Activated CD8-positive, alpha-beta T cell treated with anti-CD3 and anti-CD28 coated beads, Interleukin-2, amount 10 ng/mL, durations not matched to agents 7 days and 5 days (primary cell): ENCODE measurements around the gene PCDHB12. TPM values are rescaled to one million over a fixed set of nuclear protein-coding genes. Genes with fewer than 3 reads are reported as not detected.
"Not testable (repeated sequence)": the region's sequence is repeated elsewhere in the genome, so short reads cannot be mapped to it uniquely, and the experiment has no call there.

Experiments used
- ATAC-seq: fragments of 150-1000 bp; cut with Tn5 transposase; one replicate; pipeline ENCODE4 v1.10.0; 2021; ENCODE audit warnings: moderate library complexity
- CTCF ChIA-PET: fragments of 350-600 bp; sonication (Branson Sonifier 250); formaldehyde crosslinking; loops from one replicate; lab custom pipeline; 2021; ENCODE audit warnings: antibody characterized with exemption; lab: Charles Lee
- POLR2A ChIA-PET: fragments of 350-600 bp; sonication (Branson Sonifier 250); formaldehyde crosslinking; loops from one replicate; lab custom pipeline; 2021; ENCODE audit warnings: antibody characterized with exemption; lab: Charles Lee
- DNase-seq: peaks from one replicate; pipeline ENCODE4 v3.0.0-alpha.2; 2020
- H3K27ac Mint-ChIP-seq: one replicate; pipeline ENCODE4 v1.8.0; 2021; ENCODE audit warnings: mild to moderate bottlenecking, mixed read lengths
- H3K27me3 Mint-ChIP-seq: one replicate; pipeline ENCODE4 v1.8.0; 2021; ENCODE audit warnings: low read depth, mixed read lengths
- H3K36me3 Mint-ChIP-seq: one replicate; pipeline ENCODE4 v1.8.0; 2021; ENCODE audit warnings: low read depth, mixed read lengths
- H3K4me1 Mint-ChIP-seq: one replicate; pipeline ENCODE4 v1.8.0; 2021; ENCODE audit warnings: low read depth, mixed read lengths
- H3K4me3 Mint-ChIP-seq: one replicate; pipeline ENCODE4 v1.8.0; 2021; ENCODE audit warnings: mild to moderate bottlenecking, mixed read lengths
- H3K9me3 Mint-ChIP-seq: one replicate; pipeline ENCODE4 v1.8.0; 2022; ENCODE audit warnings: mixed read lengths; ENCODE audit not compliant: insufficient read depth
- total RNA-seq, 2 experiments: library from RNA; stranded (reverse); gene quantifications; one replicate each; pipeline ENCODE4 v1.2.3, GENCODE V29; 2021

PCDHB12 gene
- total RNA-seq, 2 experiments from 2014 or later: not detected

DNA sequence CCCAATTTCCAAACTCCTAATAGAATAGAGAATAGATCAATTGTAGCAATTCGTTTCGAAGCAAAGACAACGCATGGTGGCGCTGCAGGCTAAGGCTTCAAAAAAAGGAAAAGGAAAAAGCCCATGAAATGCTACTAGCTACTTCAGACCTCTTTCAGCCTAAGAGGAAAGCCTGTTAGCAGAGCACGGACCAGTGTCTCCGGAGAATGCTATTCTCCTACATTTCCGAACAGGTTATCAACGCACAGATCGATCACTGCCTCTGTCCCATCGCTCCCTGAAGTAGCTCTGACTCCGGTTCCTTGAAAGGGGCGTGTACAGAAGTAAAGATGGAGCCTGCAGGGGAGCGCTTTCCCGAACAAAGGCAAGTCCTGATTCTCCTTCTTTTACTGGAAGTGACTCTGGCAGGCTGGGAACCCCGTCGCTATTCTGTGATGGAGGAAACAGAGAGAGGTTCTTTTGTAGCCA lies 36.8 kb downstream of the PCDHB12 start, which contains the start of gene PCDHB15:
PCDHB15 (plus strand) TSS at position 146 of the 468 bp plus-strand sequence; CDS start at position 330, 184 bp downstream.
- peaks cover 4% of the 10 kb centered on the region for H3K36me3 Mint-ChIP-seq
- DNase-seq (peak; percentile 22), ATAC-seq (no peak)
- CTCF ChIA-PET: interaction anchor here (0.6 to 2.0 kb wide), 3 partner anchors 176 to 322 kb away, joined by 3 to 6 read pairs (median 3); partner anchors contain the start of gene PCDHGA11
- POLR2A ChIA-PET: no interaction called here
- peaks cover 64% of the 10 kb centered on the region for H3K9me3 Mint-ChIP-seq
- peaks cover 7% of the 10 kb centered on the region for H3K27me3 Mint-ChIP-seq
- no peak within 1 kb of the TSS for H3K27ac Mint-ChIP-seq
- no peak within 1 kb of the TSS for H3K4me3 Mint-ChIP-seq
- no peaks in the 10 kb centered on the region for H3K4me1 Mint-ChIP-seq

DNA sequence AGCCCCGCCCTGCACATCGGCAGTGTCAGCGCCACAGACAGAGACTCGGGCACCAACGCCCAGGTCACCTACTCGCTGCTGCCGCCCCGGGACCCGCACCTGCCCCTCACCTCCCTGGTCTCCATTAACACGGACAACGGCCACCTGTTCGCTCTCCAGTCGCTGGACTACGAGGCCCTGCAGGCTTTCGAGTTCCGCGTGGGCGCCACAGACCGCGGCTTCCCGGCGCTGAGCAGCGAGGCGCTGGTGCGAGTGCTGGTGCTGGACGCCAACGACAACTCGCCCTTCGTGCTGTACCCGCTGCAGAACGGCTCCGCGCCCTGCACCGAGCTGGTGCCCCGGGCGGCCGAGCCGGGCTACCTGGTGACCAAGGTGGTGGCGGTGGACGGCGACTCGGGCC lies 38.5 kb downstream of the PCDHB12 start:
- CTCF ChIA-PET, H3K36me3 Mint-ChIP-seq, H3K4me1 Mint-ChIP-seq, H3K4me3 Mint-ChIP-seq, H3K27ac Mint-ChIP-seq, DNase-seq, ATAC-seq, H3K27me3 Mint-ChIP-seq, POLR2A ChIA-PET: not testable (repeated sequence)
- H3K9me3 Mint-ChIP-seq: peaks cover 62% of the 10 kb centered on the region

DNA sequence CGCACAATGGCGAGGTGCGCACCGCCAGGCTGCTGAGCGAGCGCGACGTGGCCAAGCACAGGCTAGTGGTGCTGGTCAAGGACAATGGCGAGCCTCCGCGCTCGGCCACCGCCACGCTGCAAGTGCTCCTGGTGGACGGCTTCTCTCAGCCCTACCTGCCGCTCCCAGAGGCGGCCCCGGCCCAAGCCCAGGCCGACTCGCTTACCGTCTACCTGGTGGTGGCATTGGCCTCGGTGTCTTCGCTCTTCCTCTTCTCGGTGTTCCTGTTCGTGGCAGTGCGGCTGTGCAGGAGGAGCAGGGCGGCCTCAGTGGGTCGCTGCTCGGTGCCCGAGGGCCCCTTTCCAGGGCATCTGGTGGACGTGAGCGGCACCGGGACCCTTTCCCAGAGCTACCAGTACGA lies 38.9 kb downstream of the PCDHB12 start:
- H3K4me3 Mint-ChIP-seq, H3K27ac Mint-ChIP-seq, H3K36me3 Mint-ChIP-seq, H3K27me3 Mint-ChIP-seq, POLR2A ChIA-PET, DNase-seq, H3K4me1 Mint-ChIP-seq, CTCF ChIA-PET, ATAC-seq: not testable (repeated sequence)
- peaks cover 58% of the 10 kb centered on the region for H3K9me3 Mint-ChIP-seq

DNA sequence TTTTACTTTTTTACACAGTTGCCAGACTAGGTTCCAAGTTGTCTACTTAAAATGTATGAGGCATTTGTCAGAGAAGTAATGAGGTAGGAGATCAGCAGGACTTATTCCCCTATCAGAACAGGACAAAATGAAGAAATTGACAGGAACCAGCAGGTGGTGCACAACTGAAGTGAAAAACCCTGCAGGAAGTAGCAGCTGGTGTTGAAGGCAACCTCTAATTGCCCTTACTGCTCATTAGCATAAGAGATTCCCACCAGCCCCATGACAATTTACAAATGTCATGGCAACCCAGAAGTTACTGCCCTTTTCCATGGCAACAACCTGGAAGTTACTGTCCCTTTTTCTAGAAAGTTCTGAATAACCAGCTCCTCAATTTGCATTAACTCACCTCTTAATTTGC lies 42.1 kb downstream of the PCDHB12 start:
- CTCF ChIA-PET: no interaction called here
- Mint-ChIP-seq H3K27me3 (no peaks in the 10 kb centered on the region), H3K4me1 (no peaks in the 10 kb centered on the region), H3K4me3 (no peak overlapping the region), H3K27ac (no peak overlapping the region), H3K36me3 (no peaks in the 10 kb centered on the region), H3K9me3 (peaks cover 65% of the 10 kb centered on the region)
- DNase-seq (no peak), ATAC-seq (no peak)
- POLR2A ChIA-PET: no interaction called here

DNA sequence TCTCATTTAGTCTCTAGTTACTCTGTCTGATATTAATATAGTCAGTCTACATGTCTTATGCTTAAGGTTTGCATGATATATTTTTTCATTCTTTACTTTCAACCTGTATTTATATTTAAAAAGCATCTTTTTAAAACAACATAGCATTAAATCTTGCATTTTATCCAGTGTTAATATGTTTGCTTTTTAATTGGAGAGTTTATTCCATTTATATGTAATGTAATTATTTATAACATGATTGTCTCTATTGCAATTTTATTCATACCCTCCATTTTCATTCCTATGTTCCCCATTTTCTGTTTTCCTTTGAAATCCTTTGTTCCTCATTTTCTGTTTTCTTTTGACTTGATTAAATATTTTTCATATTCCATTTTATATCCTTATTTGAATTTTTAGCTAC lies 49.9 kb downstream of the PCDHB12 start:
- ChIA-PET CTCF (no interaction called here), POLR2A (no interaction called here)
- H3K27me3 Mint-ChIP-seq: no peaks in the 10 kb centered on the region
- no peak for DNase-seq
- H3K36me3 Mint-ChIP-seq: peaks cover 9% of the 10 kb centered on the region
- H3K4me1 Mint-ChIP-seq: no peaks in the 10 kb centered on the region
- H3K9me3 Mint-ChIP-seq: peaks cover 68% of the 10 kb centered on the region
- no peak overlapping the region for H3K4me3 Mint-ChIP-seq
- no peak overlapping the region for H3K27ac Mint-ChIP-seq
- ATAC-seq: no peak

DNA sequence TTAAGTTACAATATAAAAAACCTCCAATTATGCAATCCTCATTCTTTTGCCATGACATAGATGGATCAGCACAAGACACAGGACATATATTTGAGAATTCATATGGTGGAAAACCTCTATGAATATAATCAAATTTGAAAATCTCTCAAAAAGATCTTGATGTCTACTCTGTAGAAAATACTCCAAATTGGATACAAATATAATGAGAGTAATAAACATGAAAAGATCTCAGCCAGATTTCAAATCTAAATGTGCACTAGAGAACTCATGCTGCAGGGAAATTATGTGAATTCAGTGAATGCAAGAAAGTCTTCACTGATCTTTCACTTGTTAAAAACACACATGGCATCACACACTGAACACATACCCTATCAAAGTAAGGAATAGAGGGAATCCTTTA lies 50.4 kb downstream of the PCDHB12 start:
- Mint-ChIP-seq H3K9me3 (peaks cover 65% of the 10 kb centered on the region), H3K4me1 (no peaks in the 10 kb centered on the region), H3K36me3 (peaks cover 9% of the 10 kb centered on the region), H3K4me3 (no peak overlapping the region), H3K27ac (no peak overlapping the region), H3K27me3 (no peaks in the 10 kb centered on the region)
- no peak for ATAC-seq
- CTCF ChIA-PET: no interaction called here
- POLR2A ChIA-PET: no interaction called here
- DNase-seq: no peak

DNA sequence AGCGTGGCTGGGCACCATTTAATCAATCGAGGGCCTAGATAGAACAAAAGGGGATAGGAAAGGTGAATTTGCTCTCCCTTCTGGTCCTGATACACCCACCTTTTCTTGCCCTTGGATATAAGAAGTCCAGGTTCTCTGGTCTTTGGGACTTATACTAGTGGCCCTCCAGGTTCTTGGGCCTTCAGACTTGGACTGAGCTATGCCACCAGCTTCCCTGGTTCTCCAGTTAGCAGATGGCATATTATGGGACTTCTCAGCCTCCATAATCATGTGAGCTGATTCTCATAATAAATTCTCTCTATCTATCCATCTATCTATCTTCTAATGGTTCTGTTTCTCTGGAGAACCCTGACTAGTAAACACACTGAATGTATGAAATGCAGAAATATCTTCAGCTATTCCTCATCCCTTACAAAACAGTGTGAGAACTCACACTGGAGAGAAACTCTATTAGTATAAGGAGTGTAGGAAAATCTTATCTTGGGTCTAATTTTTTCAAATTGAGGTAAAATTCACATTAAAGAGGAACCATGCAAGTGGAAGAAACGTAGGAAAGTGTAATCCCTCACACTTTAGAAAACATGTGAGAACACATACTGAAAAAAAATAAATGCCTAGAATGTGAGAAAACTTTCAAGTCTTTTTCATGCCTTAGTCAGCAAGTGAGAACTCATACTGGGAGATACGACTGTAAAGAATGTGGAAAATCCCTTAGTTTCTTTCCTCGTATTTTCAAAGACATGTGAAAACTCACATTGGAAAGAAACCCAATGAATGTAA lies 52.1 kb downstream of the PCDHB12 start:
- DNase-seq: no peak
- ChIA-PET CTCF (no interaction called here), POLR2A (interaction anchor here (1.3 kb wide), 1 partner anchor 59 kb away, joined by 3 read pairs; no protein-coding TSS in a partner anchor)
- H3K27ac Mint-ChIP-seq: no peak overlapping the region
- peaks cover 55% of the 10 kb centered on the region for H3K9me3 Mint-ChIP-seq
- H3K4me3 Mint-ChIP-seq: no peak overlapping the region
- no peaks in the 10 kb centered on the region for H3K4me1 Mint-ChIP-seq
- no peak for ATAC-seq
- H3K36me3 Mint-ChIP-seq: peaks cover 11% of the 10 kb centered on the region
- no peaks in the 10 kb centered on the region for H3K27me3 Mint-ChIP-seq

DNA sequence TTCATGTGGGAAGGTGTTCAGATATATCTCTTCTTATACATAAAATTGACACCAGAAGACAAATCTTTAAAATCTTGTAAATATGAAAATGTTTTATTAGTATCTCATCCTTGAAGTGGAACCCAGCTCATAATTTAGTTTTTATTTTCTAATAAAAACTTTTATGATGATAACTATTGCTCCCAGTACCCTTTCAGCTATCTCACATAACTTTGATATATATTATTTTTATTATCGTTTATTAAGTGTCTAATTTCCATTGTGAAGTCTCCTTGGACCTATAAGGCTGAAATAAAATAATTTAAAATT lies 52.7 kb downstream of the PCDHB12 start:
- Mint-ChIP-seq H3K27me3 (no peaks in the 10 kb centered on the region), H3K4me1 (no peaks in the 10 kb centered on the region), H3K9me3 (peaks cover 53% of the 10 kb centered on the region), H3K36me3 (peaks cover 11% of the 10 kb centered on the region), H3K27ac (no peak overlapping the region), H3K4me3 (no peak overlapping the region)
- CTCF ChIA-PET: no interaction called here
- ATAC-seq (no peak), DNase-seq (no peak)
- POLR2A ChIA-PET: interaction anchor here (1.3 kb wide), 1 partner anchor 59 kb away, joined by 3 read pairs; no protein-coding TSS in a partner anchor

Other genes with a start within 250 kb of the PCDHB12 start
- gene PCDHAC2, start 242.2 kb upstream of the PCDHB12 start, total RNA-seq: not detected
- not detected for gene PCDHB1, start 157.3 kb upstream of the PCDHB12 start, total RNA-seq
- gene PCDHB2, start 114.1 kb upstream of the PCDHB12 start, total RNA-seq: not detected
- not detected for gene PCDHB3, start 108.2 kb upstream of the PCDHB12 start, total RNA-seq
- not detected for gene PCDHB4, start 86.9 kb upstream of the PCDHB12 start, total RNA-seq
- not detected for gene PCDHB5, start 73.5 kb upstream of the PCDHB12 start, total RNA-seq
- not detected for gene PCDHB6, start 58.7 kb upstream of the PCDHB12 start, total RNA-seq
- not detected for gene PCDHB7, start 36.1 kb upstream of the PCDHB12 start, total RNA-seq
- gene PCDHB8, start 30.9 kb upstream of the PCDHB12 start, total RNA-seq: not detected
- gene PCDHB16, start 26.3 kb upstream of the PCDHB12 start, total RNA-seq: not detected
- gene PCDHB9, start 21.6 kb upstream of the PCDHB12 start, total RNA-seq: not detected
- gene PCDHB10, start 16.4 kb upstream of the PCDHB12 start, total RNA-seq: not detected
- gene PCDHB11, start 9.1 kb upstream of the PCDHB12 start, total RNA-seq: not detected
- not detected for gene PCDHB13, start 5.2 kb downstream of the PCDHB12 start, total RNA-seq
- not detected for gene PCDHB14, start 14.6 kb downstream of the PCDHB12 start, total RNA-seq
- gene PCDHB15, start 36.7 kb downstream of the PCDHB12 start, total RNA-seq: not detected
- under 1 TPM; 0.39 to 0.84 TPM for gene SLC25A2, start 95.3 kb downstream of the PCDHB12 start, total RNA-seq
- 10 to 100 TPM; 65.5 to 67.0 TPM for gene TAF7, start 112.1 kb downstream of the PCDHB12 start, total RNA-seq
- not detected for gene PCDHGA1, start 121.8 kb downstream of the PCDHB12 start, total RNA-seq
- not detected for gene PCDHGA2, start 130.0 kb downstream of the PCDHB12 start, total RNA-seq
- not detected for gene PCDHGA3, start 135.1 kb downstream of the PCDHB12 start, total RNA-seq
- not detected for gene PCDHGB1, start 141.4 kb downstream of the PCDHB12 start, total RNA-seq
- gene PCDHGA4, start 146.3 kb downstream of the PCDHB12 start, total RNA-seq: under 1 TPM in 1 of 2 experiments, not detected in 1; 0.10 TPM
- gene PCDHGB2, start 151.3 kb downstream of the PCDHB12 start, total RNA-seq: under 1 TPM; 0.13 TPM
- gene PCDHGA5, start 155.4 kb downstream of the PCDHB12 start, total RNA-seq: under 1 TPM; 0.05 to 0.11 TPM
- gene PCDHGB3, start 161.5 kb downstream of the PCDHB12 start, total RNA-seq: under 1 TPM; 0.16 to 0.26 TPM
- under 1 TPM; 0.08 to 0.11 TPM for gene PCDHGA6, start 165.2 kb downstream of the PCDHB12 start, total RNA-seq
- not detected for gene PCDHGA7, start 174.0 kb downstream of the PCDHB12 start, total RNA-seq
- not detected for gene PCDHGB4, start 179.0 kb downstream of the PCDHB12 start, total RNA-seq
- not detected for gene PCDHGA8, start 183.9 kb downstream of the PCDHB12 start, total RNA-seq
- gene PCDHGB5, start 189.2 kb downstream of the PCDHB12 start, total RNA-seq: under 1 TPM in 1 of 2 experiments, not detected in 1; 0.16 TPM
- under 1 TPM in 1 of 2 experiments, not detected in 1; 0.08 TPM for gene PCDHGA9, start 194.1 kb downstream of the PCDHB12 start, total RNA-seq
- not detected for gene PCDHGB6, start 199.3 kb downstream of the PCDHB12 start, total RNA-seq
- gene PCDHGA10, start 204.3 kb downstream of the PCDHB12 start, total RNA-seq: not detected
- gene PCDHGB7, start 209.0 kb downstream of the PCDHB12 start, total RNA-seq: not detected
- gene PCDHGA11, start 212.3 kb downstream of the PCDHB12 start, total RNA-seq: under 1 TPM in 1 of 2 experiments, not detected in 1; 0.05 TPM
- gene PCDHGA12, start 221.8 kb downstream of the PCDHB12 start, total RNA-seq: not detected